HEK293 (cell line): Measurements from ENCODE around the gene LRP8.

Source experiments
- ATF2 ChIP-seq: fragments of 450-650 bp; formaldehyde crosslinking; IDR thresholded peaks from 2 replicates; pipeline ENCODE4 v1.5.1; 2016; ENCODE audit warnings: missing biosample characterization, missing genetic modification characterization, low read depth
- GFI1B ChIP-seq: fragments of 450-650 bp; formaldehyde crosslinking; IDR thresholded peaks from 2 replicates; pipeline ENCODE4 v1.5.1; 2016; ENCODE audit warnings: missing biosample characterization, missing genetic modification characterization
- PRDM4 ChIP-seq: fragments of 450-650 bp; formaldehyde crosslinking; IDR thresholded peaks from 2 replicates; pipeline ENCODE4 v1.5.1; 2017; ENCODE audit warnings: missing biosample characterization, missing genetic modification characterization
- SALL2 ChIP-seq: fragments of 450-650 bp; formaldehyde crosslinking; IDR thresholded peaks from 2 replicates; pipeline ENCODE4 v1.5.0; 2017; ENCODE audit warnings: missing biosample characterization, mild to moderate bottlenecking, missing genetic modification characterization, borderline replicate concordance
- TCF7L2 ChIP-seq: IDR thresholded peaks from 2 replicates; pipeline ENCODE4 v1.6.1; 2011; ENCODE audit warnings: low read depth, mild to moderate bottlenecking, inconsistent platforms, low read length, moderate library complexity, borderline replicate concordance
- YY1 ChIP-seq: fragments of 450-650 bp; formaldehyde crosslinking; IDR thresholded peaks from 2 replicates; pipeline ENCODE4 v1.5.1; 2018; ENCODE audit warnings: missing biosample characterization, missing genetic modification characterization
- ZNF530 ChIP-seq: fragments of 450-650 bp; formaldehyde crosslinking; IDR thresholded peaks from 2 replicates; pipeline ENCODE4 v1.5.1; 2016; ENCODE audit warnings: low read depth, missing biosample characterization, missing genetic modification characterization
- ZNF670 ChIP-seq: fragments of 450-650 bp; formaldehyde crosslinking; IDR thresholded peaks from 2 replicates; pipeline ENCODE4 v1.5.1; 2016; ENCODE audit warnings: missing biosample characterization, missing genetic modification characterization, low read depth
- ZNF843 ChIP-seq: fragments of 450-650 bp; formaldehyde crosslinking; IDR thresholded peaks from 2 replicates; pipeline ENCODE4 v1.5.1; 2016; ENCODE audit warnings: missing biosample characterization, missing genetic modification characterization
- TF ChIP-seq, protein P1 (sequence below): fragments of 450-650 bp; formaldehyde crosslinking; IDR thresholded peaks from 2 replicates; pipeline ENCODE4 v1.5.1; 2016; ENCODE audit warnings: missing biosample characterization, missing genetic modification characterization
- TF ChIP-seq, protein P2 (sequence below): fragments of 450-650 bp; IDR thresholded peaks from 2 replicates; pipeline ENCODE4 v1.5.1; 2018; ENCODE audit warnings: missing biosample characterization, missing genetic modification characterization
- TF ChIP-seq, protein P3 (sequence below): fragments of 450-650 bp; formaldehyde crosslinking; IDR thresholded peaks from 2 replicates; pipeline ENCODE4 v1.5.1; 2016; ENCODE audit warnings: missing biosample characterization, missing genetic modification characterization

DNA sequence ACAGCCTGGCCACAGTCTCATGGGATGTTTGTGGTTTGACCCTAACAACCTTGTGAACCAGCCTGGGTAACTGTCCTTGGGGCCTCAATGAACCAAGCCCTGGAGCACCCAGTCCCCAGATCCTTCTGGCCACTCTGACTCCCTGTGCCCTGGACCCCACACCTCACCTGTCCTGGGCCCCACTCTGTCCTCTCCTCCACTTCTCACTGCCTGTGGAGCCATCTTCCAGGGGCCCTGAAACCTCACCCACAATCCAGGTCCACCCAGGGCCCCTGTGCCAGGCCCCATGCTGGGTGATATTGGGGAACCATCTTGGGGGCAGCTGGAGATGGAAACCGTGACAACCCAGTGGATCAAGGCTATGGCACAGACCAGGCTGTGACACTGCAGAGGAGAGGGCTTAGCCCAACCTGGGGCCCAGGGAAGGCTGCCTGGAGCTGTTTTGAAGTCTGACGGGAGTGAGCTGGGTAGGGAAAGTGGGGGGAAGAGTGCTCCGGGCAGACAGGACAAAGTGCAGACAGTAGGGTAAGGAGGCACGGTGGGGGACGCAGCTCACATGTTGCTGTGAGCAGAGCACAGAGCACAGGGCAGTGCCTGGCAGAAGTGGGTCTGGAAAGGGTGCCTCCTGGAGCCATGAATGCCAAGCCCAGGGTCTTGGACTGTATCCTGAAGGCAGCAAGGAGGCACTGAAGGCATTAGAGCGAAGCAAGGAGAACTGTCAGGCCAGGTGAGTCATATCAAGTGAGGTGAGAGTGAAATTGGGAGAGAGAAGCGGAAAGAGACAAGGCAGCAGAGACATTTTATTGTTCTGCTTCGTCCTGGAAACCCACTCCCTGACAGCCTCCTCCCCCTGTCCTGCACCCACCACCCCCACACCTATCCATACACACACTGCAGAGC is 12.1 kb upstream of the LRP8 start:
- TF ChIP-seq ZNF670 (tag by site-specific recombination) (no peak), ZNF530 (tag by site-specific recombination) (no peak), ZNF843 (tag by site-specific recombination) (no peak), YY1 (tag by site-specific recombination) (no peak), GFI1B (no peak), ATF2 (tag by site-specific recombination) (no peak), PRDM4 (no peak), TCF7L2 (no peak), SALL2 (tag by site-specific recombination) (no peak)
- TF ChIP-seq, protein P1, sequence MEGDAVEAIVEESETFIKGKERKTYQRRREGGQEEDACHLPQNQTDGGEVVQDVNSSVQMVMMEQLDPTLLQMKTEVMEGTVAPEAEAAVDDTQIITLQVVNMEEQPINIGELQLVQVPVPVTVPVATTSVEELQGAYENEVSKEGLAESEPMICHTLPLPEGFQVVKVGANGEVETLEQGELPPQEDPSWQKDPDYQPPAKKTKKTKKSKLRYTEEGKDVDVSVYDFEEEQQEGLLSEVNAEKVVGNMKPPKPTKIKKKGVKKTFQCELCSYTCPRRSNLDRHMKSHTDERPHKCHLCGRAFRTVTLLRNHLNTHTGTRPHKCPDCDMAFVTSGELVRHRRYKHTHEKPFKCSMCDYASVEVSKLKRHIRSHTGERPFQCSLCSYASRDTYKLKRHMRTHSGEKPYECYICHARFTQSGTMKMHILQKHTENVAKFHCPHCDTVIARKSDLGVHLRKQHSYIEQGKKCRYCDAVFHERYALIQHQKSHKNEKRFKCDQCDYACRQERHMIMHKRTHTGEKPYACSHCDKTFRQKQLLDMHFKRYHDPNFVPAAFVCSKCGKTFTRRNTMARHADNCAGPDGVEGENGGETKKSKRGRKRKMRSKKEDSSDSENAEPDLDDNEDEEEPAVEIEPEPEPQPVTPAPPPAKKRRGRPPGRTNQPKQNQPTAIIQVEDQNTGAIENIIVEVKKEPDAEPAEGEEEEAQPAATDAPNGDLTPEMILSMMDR (tag by site-specific recombination), result no peak
- TF ChIP-seq, protein P2, sequence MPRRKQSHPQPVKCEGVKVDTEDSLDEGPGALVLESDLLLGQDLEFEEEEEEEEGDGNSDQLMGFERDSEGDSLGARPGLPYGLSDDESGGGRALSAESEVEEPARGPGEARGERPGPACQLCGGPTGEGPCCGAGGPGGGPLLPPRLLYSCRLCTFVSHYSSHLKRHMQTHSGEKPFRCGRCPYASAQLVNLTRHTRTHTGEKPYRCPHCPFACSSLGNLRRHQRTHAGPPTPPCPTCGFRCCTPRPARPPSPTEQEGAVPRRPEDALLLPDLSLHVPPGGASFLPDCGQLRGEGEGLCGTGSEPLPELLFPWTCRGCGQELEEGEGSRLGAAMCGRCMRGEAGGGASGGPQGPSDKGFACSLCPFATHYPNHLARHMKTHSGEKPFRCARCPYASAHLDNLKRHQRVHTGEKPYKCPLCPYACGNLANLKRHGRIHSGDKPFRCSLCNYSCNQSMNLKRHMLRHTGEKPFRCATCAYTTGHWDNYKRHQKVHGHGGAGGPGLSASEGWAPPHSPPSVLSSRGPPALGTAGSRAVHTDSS (tag by site-specific recombination), result no peak
- TF ChIP-seq, protein P3, sequence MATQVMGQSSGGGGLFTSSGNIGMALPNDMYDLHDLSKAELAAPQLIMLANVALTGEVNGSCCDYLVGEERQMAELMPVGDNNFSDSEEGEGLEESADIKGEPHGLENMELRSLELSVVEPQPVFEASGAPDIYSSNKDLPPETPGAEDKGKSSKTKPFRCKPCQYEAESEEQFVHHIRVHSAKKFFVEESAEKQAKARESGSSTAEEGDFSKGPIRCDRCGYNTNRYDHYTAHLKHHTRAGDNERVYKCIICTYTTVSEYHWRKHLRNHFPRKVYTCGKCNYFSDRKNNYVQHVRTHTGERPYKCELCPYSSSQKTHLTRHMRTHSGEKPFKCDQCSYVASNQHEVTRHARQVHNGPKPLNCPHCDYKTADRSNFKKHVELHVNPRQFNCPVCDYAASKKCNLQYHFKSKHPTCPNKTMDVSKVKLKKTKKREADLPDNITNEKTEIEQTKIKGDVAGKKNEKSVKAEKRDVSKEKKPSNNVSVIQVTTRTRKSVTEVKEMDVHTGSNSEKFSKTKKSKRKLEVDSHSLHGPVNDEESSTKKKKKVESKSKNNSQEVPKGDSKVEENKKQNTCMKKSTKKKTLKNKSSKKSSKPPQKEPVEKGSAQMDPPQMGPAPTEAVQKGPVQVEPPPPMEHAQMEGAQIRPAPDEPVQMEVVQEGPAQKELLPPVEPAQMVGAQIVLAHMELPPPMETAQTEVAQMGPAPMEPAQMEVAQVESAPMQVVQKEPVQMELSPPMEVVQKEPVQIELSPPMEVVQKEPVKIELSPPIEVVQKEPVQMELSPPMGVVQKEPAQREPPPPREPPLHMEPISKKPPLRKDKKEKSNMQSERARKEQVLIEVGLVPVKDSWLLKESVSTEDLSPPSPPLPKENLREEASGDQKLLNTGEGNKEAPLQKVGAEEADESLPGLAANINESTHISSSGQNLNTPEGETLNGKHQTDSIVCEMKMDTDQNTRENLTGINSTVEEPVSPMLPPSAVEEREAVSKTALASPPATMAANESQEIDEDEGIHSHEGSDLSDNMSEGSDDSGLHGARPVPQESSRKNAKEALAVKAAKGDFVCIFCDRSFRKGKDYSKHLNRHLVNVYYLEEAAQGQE (tag by site-specific recombination), result no peak
